ENCODE data around the gene CYP24A1. TPM values are rescaled to one million over a fixed set of nuclear protein-coding genes. Genes with fewer than 3 reads are reported as not detected.

The CYP24A1 gene
- total RNA-seq, 4 donors from 2014 or later: 0.10 to 0.71 (median 0.69) TPM; not detected in 1

- intact Hi-C loops (cut with DNase I; ENCODE audit: low total_unique reads): no loop called here
- TF ChIP-seq POLR2A (IDR thresholded peaks at IDR 0.05) (no peak), CTCF (IDR thresholded peaks at IDR 0.05) (no peak)
- H3K4me3 ChIP-seq (ENCODE audit: low read depth, poor library complexity, severe bottlenecking): no peak overlapping the region
- DNase-seq (ENCODE audit: low spot score in 2 of 2): no peak
- 68 to 73% methylated on average over 5 of the region's 5 CpGs for WGBS, 2 donors
Measured at GRCh38 chr20:54156522-54156921, 17.3 kb downstream of the CYP24A1 start.

- H3K4me3 ChIP-seq (ENCODE audit: low read depth, poor library complexity, severe bottlenecking): no peak overlapping the region
- 88 to 91% methylated on average over 3 of the region's 3 CpGs for WGBS, 2 donors
- DNase-seq (ENCODE audit: low spot score in 2 of 2): no peak
- TF ChIP-seq CTCF (IDR thresholded peaks at IDR 0.05) (no peak), POLR2A (IDR thresholded peaks at IDR 0.05) (no peak)
- intact Hi-C loops (cut with DNase I; ENCODE audit: low total_unique reads): no loop called here
Measured at GRCh38 chr20:54155736-54156317, 18.0 kb downstream of the CYP24A1 start.

GRCh38 chr20:54154439-54154838, 19.3 kb downstream of the CYP24A1 start:
- H3K4me3 ChIP-seq (ENCODE audit: low read depth, poor library complexity, severe bottlenecking): no peak overlapping the region
- 52 to 74% methylated on average over 2 of the region's 2 CpGs for WGBS, 2 donors
- intact Hi-C loops (cut with DNase I; ENCODE audit: low total_unique reads): no loop called here
- TF ChIP-seq POLR2A (IDR thresholded peaks at IDR 0.05) (no peak), CTCF (IDR thresholded peaks at IDR 0.05) (no peak)
- no peak for DNase-seq (ENCODE audit: low spot score in 2 of 2)

- no peak for DNase-seq (ENCODE audit: low spot score in 2 of 2)
- intact Hi-C loops (cut with DNase I; ENCODE audit: low total_unique reads): no loop called here
- H3K4me3 ChIP-seq (ENCODE audit: low read depth, poor library complexity, severe bottlenecking): no peak overlapping the region
- WGBS, 2 donors: 62 to 97% methylated on average over 1 of the region's 1 CpG
- no peak for TF ChIP-seq CTCF (IDR thresholded peaks at IDR 0.05)
- TF ChIP-seq POLR2A (IDR thresholded peaks at IDR 0.05): no peak
Measured at GRCh38 chr20:54153847-54154246, 19.9 kb downstream of the CYP24A1 start.

GRCh38 chr20:54153041-54153327, 20.8 kb downstream of the CYP24A1 start:
- no peak overlapping the region for H3K4me3 ChIP-seq (ENCODE audit: low read depth, poor library complexity, severe bottlenecking)
- 36 to 55% methylated on average over 2 of the region's 2 CpGs for WGBS, 2 donors
- no peak for DNase-seq (ENCODE audit: low spot score in 2 of 2)
- intact Hi-C loops (cut with DNase I; ENCODE audit: low total_unique reads): no loop called here
- TF ChIP-seq CTCF (IDR thresholded peaks at IDR 0.05) (no peak), POLR2A (IDR thresholded peaks at IDR 0.05) (no peak)
